CD4-positive, alpha-beta T cell treated with Interleukin-2 at 100 ng/mL for 4 hours (primary cell): ENCODE results near the gene NFIC.
A peak's percentile ranks its signal among the peaks of the same experiment; 100 is the strongest.
"Not testable (repeated sequence)": the region's sequence is repeated elsewhere in the genome, so short reads cannot be mapped to it uniquely, and the experiment has no call there.

Source experiments
- DNase-seq: peaks from one replicate; pipeline ENCODE4 v3.0.0-alpha.2; 2020; ENCODE audit warnings: low spot score

The NFIC gene

DNA sequence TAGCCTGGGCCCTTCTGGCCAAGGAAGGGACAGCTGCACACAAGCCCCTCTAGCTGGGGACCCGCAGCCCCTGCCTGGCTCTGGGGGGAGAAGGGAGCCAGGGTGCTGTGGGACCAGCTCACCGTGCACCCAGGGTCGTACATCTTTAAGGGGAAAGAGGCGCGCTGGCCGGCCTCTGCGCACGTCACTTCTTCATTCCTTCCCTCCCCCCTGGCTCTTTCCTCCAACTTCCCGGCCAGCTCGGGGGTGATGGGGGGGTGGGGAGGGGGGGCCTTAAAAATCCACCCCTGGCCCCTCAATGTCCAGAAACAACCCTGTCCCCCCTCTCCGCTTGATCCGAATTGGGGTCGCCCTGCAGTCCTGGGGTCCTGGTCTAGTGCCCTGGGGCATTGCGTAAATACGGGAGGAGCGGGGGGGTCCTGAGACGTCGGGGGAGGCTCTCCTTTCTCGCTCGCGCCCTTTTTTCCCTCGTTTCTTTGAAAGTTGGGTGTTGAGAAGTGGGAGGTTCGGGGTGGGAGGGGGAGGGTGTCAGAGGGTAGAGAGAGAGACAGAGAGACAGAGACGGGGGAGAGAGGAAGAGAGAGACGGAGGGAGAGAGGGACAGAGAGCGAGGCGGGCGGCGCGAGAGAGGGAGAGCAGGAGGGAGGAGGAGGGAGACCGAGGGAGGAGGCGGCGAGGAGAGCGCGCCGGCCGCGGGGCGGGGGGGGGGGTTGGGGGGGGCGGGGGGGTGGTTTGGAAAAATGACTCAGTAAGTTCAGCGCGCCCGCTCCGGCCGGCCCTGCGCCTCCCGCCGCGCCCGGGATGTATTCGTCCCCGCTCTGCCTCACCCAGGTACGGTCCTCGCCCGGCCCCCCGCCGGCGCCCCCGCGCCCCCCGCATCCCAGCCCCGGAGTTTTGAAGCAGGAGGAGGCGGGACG, at the start of gene NFIC:
TSS of gene NFIC (plus strand) at position 748 of the 917 bp plus-strand sequence. CDS start at position 802, 54 bp downstream.
- DNase-seq: peak; percentile 39

DNA sequence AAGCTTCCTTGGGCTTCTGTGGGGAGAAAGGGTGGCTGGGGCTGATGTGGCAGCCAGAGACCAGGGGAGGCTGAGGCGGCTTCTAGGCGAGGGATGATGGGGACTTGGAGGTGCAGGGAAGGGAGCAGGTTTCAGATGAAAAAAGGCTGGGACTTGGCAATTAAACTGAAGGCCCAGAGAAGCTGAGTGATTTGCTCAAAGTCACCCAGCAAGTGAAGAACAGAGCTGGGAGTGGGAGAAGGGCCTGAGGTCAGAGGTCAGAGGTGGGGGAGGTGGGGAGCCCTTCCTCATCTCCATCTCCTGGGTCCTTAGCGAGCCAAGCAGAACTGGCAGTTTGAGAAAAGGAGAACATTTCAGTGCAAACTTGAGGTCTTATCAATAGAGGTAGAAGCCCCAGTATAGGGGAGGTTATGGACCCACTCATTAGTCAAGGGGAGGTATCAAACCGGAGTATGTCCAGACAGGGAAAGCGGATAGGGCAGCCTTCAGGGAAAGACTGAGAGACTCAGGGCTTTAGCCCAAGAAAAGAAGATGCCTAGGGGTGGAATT, 49.6 kb upstream of the NFIC start:
- DNase-seq: no peak

DNA sequence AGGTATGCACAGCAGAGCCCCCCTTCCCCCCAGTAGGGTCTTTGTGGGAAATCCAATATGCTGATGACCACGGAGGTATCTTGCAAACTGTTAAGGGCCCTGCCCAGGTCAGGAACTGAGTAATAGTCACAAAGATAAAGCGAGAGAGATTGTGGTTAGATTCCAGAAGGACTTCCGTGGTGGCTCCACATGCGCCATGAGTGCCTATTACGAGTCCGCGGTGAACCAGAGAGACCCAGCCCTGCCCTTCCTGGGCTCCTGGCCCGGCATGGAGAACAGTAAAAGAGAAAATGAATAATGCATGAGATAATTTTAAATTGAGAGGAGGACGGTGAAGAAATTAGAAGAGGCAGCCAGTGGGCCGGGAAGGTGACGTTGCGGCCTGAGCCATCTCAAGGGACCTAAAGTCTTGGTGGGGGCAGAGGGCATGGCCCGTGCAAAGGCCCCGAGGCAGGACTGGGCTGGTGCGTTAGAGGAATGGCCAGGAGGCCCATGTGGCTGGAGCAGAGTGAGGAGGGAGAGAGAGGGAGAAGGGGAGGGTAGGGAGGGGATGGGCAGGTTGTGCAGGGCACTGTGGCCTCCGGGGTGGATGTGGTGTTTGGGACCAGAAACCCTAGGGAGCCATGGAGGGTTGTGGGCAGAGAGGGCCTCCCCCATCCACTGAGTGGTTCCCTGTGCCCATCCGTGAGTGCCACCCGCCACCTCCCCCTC, 46.6 kb upstream of the NFIC start:
- DNase-seq: no peak

DNA sequence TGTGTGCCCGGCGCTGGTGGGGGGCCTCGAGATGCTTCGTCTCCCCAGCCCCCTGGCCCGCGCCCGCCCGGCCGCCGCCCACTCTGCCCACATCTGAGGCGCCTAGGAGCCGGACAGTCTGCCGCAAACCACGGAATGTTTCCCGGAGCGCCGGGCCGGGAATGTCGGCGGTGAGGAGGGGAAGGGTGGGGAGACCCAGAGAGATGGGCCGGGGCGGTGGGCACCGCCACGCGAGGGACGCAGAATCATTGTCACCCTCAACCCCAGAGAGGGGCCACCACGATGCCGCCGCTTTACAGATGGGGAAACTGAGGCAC, 46.1 kb upstream of the NFIC start:
- DNase-seq: no peak

DNA sequence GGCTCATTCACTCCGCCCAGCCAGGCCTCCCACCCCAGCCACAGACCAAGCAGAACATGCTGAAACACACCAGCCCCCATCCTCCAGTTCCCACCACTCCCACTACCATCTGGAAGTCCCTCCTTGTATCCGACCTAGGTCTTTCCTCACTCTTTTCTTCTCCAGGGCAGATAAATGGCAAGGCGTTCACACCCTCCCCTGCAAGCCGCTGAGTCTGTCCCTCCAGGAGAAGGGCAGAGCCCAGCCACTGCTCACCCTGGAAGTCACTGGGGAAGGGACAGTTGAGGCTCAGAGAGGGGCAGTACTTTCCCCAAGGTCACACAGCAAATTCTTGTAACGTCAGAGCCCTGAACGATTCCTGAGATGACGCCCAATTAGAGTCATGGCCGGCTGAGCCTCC, 45.5 kb upstream of the NFIC start:
- DNase-seq: no peak

DNA sequence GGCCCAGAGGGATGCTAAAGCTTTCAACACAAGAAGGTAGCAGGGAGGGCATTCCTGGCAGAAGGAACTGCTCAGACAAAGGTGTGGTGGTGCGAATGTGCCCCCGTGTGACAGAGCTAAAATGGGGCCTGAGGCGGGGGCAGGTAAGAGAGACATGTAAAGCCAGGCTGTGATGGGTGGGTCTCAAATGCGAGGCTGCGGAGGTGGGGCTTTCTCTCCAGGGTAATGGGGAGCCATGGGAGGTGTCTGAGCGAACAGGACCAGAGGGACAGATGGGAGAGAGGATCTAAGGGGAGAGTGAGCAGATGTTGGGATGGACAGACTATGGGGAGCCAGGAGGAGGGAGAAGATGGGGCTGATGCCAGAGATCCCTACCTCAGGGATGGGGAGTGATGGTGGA, 44.7 kb upstream of the NFIC start:
- no peak for DNase-seq

DNA sequence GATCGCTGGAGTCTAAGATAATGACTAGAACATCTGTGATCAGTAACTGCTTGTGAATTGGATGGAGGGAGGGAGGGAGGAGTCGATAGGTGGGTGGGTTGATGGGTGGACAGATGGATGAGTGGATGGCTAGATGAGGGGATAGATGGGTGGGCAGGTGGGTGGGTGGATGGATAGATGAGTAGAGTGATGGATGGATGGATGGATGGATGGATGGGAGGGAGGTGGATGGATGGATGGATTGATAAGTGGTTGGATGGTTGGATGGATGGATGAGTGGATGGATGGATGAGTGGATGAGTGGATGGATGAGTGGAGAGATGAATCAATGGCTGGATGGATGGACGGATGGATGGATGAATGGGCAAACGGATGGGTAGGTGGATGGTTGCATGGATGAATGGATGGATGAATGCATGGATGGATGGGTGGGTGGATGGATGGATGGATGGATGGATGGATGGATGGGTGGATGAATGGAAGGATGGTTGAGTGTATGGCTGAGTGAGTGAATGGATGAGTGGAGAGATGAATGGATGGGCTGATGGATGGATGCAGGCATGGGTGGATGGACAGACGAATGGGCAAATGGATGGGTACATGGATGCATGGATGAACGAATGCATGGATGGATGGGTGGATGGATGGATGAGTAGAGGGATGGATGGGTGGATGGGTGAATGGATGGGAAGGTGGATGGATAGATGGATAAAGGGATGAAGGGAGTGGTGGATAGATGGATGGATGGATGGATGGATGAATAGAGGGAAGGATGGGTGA, 44.0 kb upstream of the NFIC start:
- DNase-seq: no peak

DNA sequence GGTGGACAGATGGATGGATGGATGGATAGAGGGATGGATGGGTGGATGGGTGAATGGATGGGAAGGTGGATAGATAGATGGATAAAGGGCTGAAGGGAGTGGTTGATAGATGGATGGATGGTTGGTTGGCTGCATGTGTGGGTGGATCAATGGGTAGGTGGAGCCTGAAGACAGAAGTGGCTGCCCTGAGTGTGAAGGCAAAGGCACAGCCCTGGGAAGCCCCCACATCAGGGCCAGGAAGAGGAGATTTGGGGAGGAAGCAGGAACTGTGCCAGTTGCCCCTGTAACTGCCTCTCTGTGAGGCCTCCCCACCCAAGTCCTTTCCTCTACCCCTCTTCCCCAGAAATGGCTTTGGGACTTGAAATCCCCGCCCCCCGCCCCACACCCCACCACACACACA, 43.4 kb upstream of the NFIC start:
- no peak for DNase-seq

DNA sequence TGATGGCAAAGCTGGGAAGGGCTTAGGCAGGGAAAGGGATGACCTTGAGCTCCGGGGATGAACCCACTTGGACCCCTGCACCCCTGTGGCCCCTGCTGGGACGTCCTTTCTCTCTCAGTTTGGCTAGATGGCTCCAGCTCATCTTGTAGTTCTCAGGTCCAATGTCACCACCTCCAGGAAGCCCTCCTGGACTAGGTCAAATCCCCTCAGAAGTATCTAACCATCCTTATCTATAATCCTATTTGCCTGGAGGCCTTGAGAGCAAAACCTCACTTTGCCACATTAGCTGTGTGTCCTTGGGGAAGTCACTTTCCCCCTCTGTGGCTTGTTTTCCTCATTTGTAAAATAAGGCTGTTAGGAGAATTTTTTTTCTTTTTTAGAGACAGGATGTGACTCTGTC, 42.7 kb upstream of the NFIC start:
- DNase-seq: no peak

DNA sequence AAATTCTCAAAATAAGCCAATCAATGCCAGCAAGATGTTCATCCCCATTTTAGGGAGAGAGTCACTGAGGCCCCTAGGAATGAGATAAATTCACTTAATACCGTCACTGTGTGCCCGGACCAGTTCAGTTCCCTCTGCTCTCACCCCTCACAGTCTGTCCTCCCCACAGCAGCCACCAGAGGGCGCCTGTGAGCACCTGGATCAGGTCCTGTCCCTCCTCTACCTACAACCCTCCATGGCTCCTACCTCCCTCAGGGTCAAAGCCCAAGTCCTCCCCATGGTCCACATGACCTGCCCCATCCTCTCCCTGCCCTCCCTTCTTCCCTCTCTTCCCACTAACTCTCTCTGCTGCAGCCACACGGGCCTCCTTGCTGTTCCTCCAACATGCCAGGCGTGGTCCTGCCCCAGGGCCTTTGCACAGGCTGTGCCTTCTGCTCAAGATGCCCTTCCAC, 42.0 kb upstream of the NFIC start:
- peak; percentile 69 for DNase-seq

DNA sequence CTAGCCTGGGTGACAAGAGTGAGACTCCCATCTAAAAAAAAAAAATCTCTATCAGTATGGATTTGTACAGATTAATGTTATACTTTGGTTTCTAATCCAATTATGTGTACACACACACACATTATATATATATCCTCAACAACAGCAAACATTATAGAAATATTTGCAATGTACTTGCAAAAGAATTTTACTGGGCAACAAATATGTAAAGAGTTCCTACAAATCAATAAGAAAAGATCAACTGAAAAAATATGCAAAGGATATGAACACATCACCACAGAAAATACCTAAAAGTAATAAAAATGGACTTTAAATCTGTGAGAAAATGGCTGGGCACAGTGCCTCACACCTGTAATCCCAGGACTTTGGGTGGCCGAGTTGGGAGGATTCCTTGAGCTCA, 40.9 kb upstream of the NFIC start:
- DNase-seq: no peak

DNA sequence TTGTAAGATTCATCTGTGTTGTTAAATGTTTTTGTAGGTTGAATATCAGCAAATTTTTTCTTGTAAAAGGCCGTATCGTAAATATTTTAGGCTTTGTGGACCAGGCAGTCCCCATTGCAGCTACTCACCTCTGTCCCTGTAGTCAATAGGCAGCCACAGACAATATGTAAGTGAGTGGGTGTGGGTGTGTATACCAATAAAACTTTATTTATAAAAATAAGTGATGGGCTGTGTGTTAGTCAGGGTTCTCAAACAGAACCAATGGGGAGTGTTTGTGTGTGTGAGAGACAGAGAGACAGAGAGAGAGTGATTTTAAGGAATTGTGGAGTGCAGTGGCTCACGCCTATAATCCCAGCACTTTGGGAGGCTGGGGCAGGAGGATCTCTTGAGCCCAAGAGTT, 37.6 kb upstream of the NFIC start:
- DNase-seq: no peak

DNA sequence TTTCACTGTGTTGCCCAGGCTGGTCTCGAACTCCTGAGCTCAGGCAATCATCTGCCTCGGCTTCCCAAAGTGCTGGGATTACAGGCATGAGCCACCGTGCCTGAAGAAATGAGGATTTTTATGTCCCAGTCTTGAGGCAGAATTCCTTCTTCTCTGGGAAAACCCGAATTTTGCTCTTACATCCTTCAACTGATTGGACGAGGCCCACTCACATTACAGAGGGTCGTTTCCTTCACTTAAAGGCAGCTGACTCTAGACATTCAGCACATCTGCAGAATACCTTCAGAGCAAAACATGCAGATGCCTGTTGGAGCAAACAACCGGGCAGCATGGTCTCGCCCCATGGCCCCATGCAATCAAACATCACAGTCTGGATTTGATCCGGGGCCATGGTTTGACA, 36.3 kb upstream of the NFIC start:
- DNase-seq: no peak

DNA sequence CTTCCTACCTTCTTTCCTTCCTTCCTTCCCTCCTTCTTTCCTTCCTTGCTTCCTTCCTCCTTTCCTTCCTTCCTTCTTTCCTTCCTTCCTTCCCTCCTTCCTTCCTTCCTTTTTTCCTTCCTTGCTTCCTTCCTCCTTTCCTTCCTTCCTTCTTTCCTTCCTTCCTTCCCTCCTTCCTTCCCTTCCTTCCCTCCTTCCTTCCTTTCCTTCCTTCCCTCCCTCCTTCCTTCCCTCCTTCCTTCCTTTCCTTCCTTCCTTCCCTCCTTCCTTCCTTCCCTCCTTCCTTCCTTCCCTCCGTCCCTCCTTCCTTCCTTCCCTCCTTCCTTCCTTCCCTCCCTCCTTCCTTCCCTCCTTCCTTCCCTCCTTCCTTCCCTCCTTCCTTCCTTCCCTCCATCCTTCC, 34.2 kb upstream of the NFIC start:
- DNase-seq: not testable (repeated sequence)

DNA sequence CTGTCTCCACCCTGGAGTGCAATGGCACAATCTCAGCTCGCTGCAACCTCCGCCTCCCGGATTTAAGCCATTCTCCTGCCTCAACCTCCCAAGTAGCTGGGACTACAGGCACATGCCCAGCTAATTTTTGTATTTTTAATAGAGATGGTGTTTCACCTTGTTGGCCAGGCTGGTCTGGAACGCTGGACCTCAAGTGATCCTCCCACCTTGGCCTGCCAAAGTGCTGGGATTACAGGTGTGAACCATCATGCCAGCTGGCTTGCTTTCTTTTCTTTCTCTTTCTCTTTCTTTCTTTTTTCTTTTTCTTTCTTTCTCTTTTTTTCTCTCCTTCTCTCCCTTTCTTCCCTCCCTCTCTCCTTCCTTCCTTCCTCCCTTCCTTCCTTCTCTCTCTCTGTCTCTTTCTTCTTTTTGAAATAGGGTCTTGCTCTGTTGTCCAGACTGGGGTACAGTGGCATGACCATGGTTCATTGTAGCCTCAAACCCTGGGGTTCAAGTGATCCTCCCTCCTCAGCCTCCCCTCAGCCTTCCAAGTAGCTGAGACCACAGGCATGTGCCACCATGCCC, 33.3 kb upstream of the NFIC start:
- no peak for DNase-seq

DNA sequence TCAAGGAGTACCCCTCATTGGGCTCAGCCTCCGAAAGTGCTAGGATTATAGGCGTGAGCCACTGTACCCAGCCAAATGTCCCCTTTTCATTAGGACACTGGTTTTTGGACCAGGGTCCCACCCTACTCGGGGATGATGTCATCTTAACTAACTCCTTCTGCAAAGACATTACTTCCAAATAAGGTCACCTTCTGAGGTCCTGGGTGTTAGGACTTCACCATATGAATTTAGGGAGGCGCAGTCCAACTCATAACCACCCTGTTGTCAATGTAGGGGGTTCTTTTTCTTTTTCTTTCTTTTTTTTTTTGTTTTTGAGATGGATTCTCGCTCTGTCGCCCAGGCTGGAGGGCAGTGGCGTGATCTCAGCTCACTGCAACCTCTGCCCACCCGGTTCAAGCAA, 32.7 kb upstream of the NFIC start:
- no peak for DNase-seq

DNA sequence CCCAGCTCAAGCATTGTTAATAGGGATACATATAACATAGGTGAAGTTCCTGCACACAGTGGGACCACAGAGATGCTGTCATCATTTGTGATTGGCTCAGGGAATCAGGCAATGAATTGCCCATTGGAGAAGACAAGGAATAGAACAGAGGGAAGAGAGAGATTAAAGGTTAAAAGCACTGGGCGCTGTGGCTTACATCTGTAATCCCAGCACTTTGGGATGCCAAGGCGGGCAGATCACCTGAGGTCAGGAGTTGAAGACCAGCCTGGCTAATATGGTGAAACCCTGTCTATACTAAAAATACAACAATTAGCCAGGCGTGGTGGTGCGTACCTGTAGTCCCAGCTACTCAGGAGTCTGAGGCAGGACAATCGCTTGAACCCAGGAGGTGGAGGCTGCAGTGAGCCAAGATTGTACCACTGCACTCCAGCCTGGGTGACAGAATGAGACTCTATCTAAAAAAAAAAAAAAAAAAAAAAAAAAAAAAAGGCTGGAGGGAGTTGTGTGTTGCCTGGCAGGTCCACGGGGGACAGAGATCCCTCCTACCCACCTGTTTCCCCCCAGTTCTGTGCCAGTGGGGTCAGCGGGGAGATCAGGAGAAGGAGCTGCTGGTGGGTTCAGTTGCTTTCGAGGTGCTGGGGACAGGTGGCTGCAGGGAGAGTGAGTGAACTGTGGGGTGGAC, 31.5 kb upstream of the NFIC start:
- not testable (repeated sequence) for DNase-seq

DNA sequence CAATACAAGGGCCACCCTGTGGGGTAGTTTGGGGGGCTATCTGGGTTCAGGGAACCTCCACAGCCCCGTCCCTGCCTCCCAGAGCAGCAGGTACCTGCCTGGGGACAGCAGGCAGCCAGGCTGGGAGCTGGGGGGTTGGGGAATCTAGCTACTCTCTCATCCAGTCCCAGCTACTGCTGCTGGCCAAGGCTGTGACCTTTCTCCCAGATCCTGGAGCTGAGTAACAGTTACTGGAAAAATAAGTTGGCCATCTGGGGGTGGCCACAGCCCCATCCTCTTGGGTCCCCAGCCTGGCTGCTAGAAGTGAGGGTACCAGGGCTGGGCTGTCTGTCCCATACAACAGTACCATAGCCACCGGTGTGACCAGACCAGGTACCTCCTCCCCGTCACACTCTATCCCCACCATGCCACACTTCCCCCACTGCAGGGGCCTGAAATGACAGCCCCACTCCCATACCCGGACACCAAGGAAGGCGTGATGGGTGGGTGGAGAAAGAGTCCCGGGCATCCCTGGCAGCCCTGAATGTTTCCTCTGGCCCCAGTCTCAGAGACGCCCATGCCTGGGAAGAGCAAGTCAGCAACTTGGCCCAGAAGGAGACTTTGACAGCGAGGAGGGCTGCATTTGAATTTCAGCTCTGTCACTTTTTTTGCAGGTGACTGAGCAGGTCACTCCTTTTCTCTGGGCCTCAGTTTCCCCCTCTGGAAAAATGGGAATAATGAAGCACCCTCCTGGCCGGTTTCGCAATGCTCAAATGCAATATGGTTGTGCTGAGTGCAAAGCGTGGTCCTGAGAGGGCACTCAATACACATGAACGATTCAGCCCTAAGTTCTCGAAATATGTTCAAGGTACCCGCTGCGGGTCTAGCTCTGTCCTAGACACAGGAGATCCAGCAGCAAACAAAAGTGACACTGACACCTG, 30.7 kb upstream of the NFIC start:
- DNase-seq: no peak

DNA sequence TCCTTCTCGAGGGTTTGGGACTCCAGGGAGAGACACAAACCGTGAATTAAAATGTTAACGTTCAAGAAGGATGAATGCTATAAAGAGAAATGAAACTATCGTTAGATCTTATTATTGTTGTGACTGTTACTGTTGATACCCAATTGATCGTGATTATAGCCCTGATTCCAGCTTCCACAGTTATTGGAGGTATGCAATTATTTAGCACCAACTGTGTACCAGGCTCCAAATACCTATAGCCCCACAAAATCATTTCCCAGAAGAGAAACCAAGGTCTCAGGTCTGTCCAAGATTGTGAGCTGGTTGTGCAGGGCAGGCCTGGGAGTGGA, 30.1 kb upstream of the NFIC start:
- no peak for DNase-seq

DNA sequence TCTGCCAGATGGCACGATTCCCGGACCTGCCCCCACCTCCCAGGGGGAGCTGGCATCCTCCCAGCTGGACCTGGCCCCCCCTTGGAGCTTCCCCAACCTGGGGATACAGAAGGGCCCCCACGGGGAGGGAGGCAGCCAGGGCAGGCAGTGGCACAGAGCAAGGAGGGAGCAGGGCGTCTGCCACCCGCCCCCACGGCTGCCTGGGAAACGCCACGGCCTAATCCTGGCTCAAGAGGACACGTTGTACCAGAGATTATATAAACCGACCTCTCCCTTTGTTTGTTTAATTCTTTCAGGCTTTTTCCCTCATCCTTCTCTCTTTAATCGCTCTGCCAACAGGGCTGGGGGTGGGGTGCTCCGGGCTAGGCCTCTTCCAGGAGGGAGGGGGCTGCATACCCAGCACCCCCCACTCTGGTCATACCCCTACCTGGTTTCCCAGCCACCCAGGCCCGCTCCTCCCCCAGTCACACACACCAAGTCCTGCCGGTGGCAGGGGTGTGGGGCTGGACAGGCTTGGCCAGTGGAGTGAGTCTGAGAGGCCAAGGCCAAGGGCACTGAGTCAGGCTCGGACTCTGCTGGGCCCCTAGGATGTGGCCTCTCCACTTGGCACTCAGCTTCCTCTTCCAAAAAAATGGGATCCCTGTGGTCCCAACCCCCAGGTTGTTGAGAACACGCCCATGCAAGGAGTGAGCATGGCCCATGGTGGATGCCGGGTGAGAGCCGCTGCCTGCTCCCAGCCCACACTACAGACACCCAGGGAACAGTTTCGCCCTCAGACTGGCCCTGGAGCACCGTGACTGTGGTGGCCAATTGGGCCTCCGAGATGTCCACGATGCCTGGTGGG, 29.5 kb upstream of the NFIC start:
- no peak for DNase-seq
